AG09319 (cell line): Measurements from ENCODE around the gene ZMYM2.

ENCODE experiments used
- DNase-seq: peaks from one replicate; pipeline ENCODE4 v3.0.0-alpha.2; 2010; ENCODE audit warnings: low read depth; ENCODE audit errors: extremely low read depth
- CTCF ChIP-seq: IDR thresholded peaks from 2 replicates; pipeline ENCODE4 v1.5.1; 2011; ENCODE audit warnings: low read depth, mild to moderate bottlenecking, inconsistent platforms, low read length, moderate library complexity

The ZMYM2 gene

GRCh38 chr13:20129076-20129475, 170.5 kb downstream of the ZMYM2 start:
- DNase-seq = no peak
- no peak for TF ChIP-seq CTCF

GRCh38 chr13:20130012-20130411, 171.5 kb downstream of the ZMYM2 start:
- no peak for DNase-seq
- TF ChIP-seq CTCF = no peak

GRCh38 chr13:20130652-20131051, 172.1 kb downstream of the ZMYM2 start:
- no peak for TF ChIP-seq CTCF
- DNase-seq = no peak

- no peak for TF ChIP-seq CTCF
- no peak for DNase-seq
These were observed 172.7 kb downstream of the ZMYM2 start for GRCh38 chr13:20131057-20131832.

GRCh38 chr13:20132052-20132634, 173.6 kb downstream of the ZMYM2 start:
- no peak for TF ChIP-seq CTCF
- DNase-seq = no peak

GRCh38 chr13:20134732-20135131, 176.2 kb downstream of the ZMYM2 start:
- no peak for DNase-seq
- TF ChIP-seq CTCF = no peak

GRCh38 chr13:20136781-20137703, 178.5 kb downstream of the ZMYM2 start:
- DNase-seq = no peak
- peak; percentile 44 for TF ChIP-seq CTCF
